Activated CD4-positive, alpha-beta T cell treated with anti-CD3 and anti-CD28 coated beads for 1 hour (primary cell): Measurements from ENCODE around the gene CALD1.

Source experiments
- DNase-seq: peaks from one replicate; pipeline ENCODE4 v3.0.0-alpha.2; 2020

The CALD1 gene

GRCh38 chr7:134900166-134900982 lies 120.9 kb downstream of the CALD1 start:
- DNase-seq = no peak

DNA sequence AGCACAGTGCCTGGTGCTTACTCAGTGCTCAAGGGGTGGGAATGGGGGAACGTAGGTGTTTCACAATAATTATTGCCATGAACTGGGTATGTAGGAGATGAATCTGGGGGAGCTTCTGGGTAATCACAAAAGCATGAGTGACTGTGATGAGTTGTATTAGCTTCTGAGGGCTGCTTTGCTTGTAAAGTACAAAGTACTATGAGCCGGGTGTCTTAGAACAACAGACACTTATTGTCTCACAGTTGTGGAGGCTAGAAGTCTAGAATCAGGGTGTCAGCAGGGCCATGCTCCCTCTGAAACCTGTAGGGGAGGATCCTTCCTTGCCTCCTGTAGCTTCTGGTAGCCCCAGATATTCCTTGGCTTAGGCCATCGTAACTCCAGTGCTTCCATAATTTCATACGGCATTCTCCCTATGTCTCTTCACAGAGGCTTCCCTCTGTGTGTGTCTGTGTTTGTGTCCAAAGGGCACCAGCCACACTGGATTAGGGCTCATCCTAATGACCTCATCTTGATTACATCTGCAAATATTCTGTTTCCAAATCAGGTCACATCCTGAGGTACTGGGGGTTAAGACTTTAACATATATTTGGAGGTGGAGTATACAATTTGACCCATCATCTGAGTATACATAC lies 122.1 kb downstream of the CALD1 start:
- DNase-seq = no peak

GRCh38 chr7:134902058-134902457 lies 122.6 kb downstream of the CALD1 start:
- DNase-seq = no peak

- no peak for DNase-seq
Measured at GRCh38 chr7:134903073-134903790, 123.8 kb downstream of the CALD1 start.

DNA sequence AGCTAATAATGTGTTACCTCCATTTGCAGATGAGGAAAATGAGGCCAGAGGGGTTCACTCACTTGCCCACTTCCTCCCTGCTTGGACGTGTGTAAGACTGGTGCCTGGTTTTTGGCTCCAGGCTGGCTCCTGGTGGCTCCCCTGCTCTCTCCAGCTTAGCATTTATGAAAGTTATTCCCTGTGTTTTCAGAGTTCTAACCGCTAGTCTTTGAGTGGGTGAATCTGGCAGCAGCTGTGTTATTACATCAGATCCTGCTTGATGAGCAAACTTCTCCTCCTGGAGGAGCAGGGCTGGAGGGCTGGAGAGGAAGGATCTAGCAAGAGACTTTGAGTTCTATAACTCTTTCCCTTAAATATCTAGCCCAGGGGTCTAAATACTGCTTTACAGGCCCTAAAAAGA lies 125.9 kb downstream of the CALD1 start:
- DNase-seq = no peak

GRCh38 chr7:134907000-134907399 lies 127.6 kb downstream of the CALD1 start:
- no peak for DNase-seq

- no peak for DNase-seq
Measured at GRCh38 chr7:134907639-134908038, 128.2 kb downstream of the CALD1 start.

- no peak for DNase-seq
Measured at GRCh38 chr7:134908289-134908688, 128.9 kb downstream of the CALD1 start.

GRCh38 chr7:134910214-134910890 lies 130.9 kb downstream of the CALD1 start:
- DNase-seq = no peak

GRCh38 chr7:134910968-134911367 lies 131.5 kb downstream of the CALD1 start:
- no peak for DNase-seq

DNA sequence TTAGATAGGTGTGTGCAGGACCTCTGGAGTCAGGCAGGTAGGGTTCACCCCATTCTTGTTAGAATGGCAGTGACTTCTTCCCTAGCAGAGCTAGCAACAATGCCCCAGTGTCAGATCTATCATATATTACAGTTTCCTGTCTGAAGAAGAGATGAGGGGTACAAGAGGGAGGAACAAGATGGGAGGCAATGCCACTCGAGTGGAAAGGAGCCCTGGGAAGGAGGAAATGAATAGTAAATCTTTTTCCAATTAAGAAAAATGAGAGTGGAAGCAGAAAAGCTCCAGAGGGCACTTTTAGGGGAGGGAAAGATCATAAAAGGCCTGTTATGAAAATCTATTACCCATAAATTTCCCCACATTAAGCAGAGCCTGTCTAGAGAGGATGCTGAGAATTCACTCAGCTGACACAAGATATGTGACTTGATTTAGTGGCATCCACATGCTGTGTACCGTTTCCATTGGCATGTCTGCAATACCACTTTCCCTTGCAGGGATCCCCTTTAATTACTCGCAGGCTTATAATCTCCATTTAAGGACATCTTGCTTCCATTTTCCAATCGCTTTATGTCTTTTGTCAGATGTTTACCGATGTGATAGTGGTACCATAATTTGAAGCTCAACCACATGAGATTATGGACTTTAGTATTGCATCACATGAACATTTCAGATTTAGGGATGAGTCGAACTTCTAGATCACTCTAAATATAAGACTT lies 136.9 kb downstream of the CALD1 start:
- no peak for DNase-seq

GRCh38 chr7:134919240-134919641 lies 139.8 kb downstream of the CALD1 start:
- DNase-seq = no peak

- no peak for DNase-seq
Measured at GRCh38 chr7:134920026-134920753, 140.8 kb downstream of the CALD1 start.

GRCh38 chr7:134922720-134923704 lies 143.6 kb downstream of the CALD1 start:
- no peak for DNase-seq

- DNase-seq = no peak
Measured at GRCh38 chr7:134925766-134926165, 146.3 kb downstream of the CALD1 start.

GRCh38 chr7:134926396-134926795 lies 147.0 kb downstream of the CALD1 start:
- DNase-seq = no peak

DNA sequence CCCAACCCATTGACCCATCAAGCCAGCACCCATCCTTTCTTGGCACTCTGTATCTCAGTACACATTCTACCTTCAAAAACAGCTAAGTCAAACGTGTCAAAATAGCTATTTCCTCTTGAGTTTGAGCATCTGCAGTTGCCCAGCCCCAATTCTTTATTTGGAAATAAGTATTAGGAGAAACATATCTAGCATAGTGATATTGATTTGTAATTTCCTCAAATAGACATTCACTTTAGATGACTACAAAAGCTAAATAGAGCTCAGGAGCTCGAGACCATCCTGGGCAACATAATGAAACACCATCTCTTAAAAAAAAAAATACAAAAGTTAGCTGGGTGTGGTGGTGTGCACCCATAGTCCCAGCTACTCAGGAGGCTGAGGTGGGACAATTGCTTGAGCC lies 147.6 kb downstream of the CALD1 start:
- no peak for DNase-seq

- no peak for DNase-seq
Measured at GRCh38 chr7:134927723-134928122, 148.3 kb downstream of the CALD1 start.

DNA sequence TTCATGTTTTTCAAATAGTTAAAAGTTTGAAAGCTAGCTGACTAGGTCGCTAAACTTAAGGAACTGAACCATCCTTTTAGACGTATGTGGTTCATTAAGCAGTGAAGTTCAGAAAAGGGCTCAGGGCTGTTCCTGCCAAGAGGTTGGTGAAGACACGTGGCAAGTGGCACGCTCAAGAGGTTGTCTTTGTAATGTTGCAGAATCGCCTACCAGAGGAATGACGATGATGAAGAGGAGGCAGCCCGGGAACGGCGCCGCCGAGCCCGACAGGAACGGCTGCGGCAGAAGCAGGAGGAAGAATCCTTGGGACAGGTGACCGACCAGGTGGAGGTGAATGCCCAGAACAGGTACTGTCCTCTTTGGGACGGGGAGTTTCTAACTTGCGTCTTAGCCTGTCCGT lies 149.1 kb downstream of the CALD1 start:
- no peak for DNase-seq

DNA sequence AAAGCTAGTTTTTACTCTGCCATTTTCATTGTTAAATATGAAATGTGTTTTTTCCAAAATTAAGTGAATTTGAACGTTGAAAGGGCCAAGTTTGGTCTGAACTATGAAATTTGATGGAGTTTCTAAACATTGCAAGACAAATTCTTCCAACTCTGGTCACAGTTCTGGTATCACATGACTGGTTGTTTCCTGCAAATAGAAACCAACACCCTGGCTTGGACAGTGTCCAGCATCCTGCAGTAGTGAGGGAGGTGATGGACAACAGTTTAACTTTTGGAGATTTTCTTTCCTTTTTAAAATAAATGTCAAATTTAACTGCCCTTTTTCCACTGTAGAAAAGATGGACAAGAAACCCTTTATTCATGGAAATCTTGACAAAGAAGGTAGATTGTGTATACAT lies 152.1 kb downstream of the CALD1 start:
- no peak for DNase-seq
